Measurements from ENCODE around the gene ANKLE2. TPM values are rescaled to one million over a fixed set of nuclear protein-coding genes. Genes with fewer than 3 reads are reported as not detected.

ANKLE2 gene
- total and polyA plus RNA-seq, 10 of the 15 experiments (the other 5 are each of a cell fraction or from before 2014, with no cell fraction given) = 4.3 to 89.4 (median 53.0) TPM

DNA sequence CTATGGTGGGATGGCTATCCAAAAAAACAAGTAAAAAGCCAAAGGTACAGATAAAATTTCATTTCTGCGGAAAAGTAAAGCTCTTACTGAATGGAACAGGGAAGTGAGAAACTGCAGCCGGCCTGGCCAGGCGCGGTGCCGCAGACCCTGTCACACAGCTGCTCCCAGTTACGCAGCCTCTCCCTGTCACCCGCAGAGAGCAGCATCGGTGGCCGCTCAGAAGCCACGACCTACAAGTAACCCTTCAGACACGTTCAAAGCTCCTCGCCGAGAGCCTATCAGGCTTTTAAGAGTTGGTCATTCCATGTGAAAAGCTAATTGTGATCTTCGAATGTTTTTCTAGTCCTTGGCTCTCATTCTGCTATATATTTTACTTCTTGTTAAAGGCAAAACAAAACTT lies 11.0 kb upstream of the ANKLE2 start (continued):
- TF ChIP-seq TCF7 (IDR thresholded peaks at IDR 0.05; ENCODE audit: borderline replicate concordance) = no peak
- TF ChIP-seq, protein P1, sequence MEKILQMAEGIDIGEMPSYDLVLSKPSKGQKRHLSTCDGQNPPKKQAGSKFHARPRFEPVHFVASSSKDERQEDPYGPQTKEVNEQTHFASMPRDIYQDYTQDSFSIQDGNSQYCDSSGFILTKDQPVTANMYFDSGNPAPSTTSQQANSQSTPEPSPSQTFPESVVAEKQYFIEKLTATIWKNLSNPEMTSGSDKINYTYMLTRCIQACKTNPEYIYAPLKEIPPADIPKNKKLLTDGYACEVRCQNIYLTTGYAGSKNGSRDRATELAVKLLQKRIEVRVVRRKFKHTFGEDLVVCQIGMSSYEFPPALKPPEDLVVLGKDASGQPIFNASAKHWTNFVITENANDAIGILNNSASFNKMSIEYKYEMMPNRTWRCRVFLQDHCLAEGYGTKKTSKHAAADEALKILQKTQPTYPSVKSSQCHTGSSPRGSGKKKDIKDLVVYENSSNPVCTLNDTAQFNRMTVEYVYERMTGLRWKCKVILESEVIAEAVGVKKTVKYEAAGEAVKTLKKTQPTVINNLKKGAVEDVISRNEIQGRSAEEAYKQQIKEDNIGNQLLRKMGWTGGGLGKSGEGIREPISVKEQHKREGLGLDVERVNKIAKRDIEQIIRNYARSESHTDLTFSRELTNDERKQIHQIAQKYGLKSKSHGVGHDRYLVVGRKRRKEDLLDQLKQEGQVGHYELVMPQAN (conservative IDR thresholded peaks at IDR 0.05) = no peak
- TF ChIP-seq BHLHE40 (IDR thresholded peaks at IDR 0.05; ENCODE audit: borderline replicate concordance in 1 of 2, low read depth in 2 of 2, low read length in 1 of 2) = peak; percentile 20 to 56; a peak in 2 of 4 replicates
- TF ChIP-seq, protein P2, sequence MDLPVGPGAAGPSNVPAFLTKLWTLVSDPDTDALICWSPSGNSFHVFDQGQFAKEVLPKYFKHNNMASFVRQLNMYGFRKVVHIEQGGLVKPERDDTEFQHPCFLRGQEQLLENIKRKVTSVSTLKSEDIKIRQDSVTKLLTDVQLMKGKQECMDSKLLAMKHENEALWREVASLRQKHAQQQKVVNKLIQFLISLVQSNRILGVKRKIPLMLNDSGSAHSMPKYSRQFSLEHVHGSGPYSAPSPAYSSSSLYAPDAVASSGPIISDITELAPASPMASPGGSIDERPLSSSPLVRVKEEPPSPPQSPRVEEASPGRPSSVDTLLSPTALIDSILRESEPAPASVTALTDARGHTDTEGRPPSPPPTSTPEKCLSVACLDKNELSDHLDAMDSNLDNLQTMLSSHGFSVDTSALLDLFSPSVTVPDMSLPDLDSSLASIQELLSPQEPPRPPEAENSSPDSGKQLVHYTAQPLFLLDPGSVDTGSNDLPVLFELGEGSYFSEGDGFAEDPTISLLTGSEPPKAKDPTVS (IDR thresholded peaks at IDR 0.05; ENCODE audit: low read depth, low read length) = no peak
- no peak for TF ChIP-seq SRF (IDR thresholded peaks at IDR 0.05; ENCODE audit: low read depth in 2 of 2, low read length in 2 of 2)
- no peak for TF ChIP-seq RELA (IDR thresholded peaks at IDR 0.05; ENCODE audit: borderline replicate concordance, partially characterized antibody)
- no peak for TF ChIP-seq GABPA (IDR thresholded peaks at IDR 0.05; ENCODE audit: low read depth)
- no peak for TF ChIP-seq ZNF384 (IDR thresholded peaks at IDR 0.05; ENCODE audit: borderline replicate concordance, low read depth, low read length)
- TF ChIP-seq SREBF1 (IDR thresholded peaks at IDR 0.05; ENCODE audit: low read length) = no peak
- no peak for TF ChIP-seq SMC3 (IDR thresholded peaks at IDR 0.05; ENCODE audit: borderline replicate concordance, low read length)
- TF ChIP-seq STAT1 (conservative IDR thresholded peaks at IDR 0.05) = no peak
- no peak for TF ChIP-seq STAT3 (IDR thresholded peaks at IDR 0.05; ENCODE audit: low read depth, low read length)
- TF ChIP-seq, protein P3, sequence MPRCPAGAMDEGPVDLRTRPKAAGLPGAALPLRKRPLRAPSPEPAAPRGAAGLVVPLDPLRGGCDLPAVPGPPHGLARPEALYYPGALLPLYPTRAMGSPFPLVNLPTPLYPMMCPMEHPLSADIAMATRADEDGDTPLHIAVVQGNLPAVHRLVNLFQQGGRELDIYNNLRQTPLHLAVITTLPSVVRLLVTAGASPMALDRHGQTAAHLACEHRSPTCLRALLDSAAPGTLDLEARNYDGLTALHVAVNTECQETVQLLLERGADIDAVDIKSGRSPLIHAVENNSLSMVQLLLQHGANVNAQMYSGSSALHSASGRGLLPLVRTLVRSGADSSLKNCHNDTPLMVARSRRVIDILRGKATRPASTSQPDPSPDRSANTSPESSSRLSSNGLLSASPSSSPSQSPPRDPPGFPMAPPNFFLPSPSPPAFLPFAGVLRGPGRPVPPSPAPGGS (IDR thresholded peaks at IDR 0.05; ENCODE audit: borderline replicate concordance, insufficient read depth, low read depth, low read length, poor library complexity, severe bottlenecking) = no peak
- TF ChIP-seq GATAD2B (conservative IDR thresholded peaks at IDR 0.05; ENCODE audit: low read depth) = no peak
- TF ChIP-seq SIN3A (IDR thresholded peaks at IDR 0.05; ENCODE audit: low read depth, low read length) = no peak
- no peak for TF ChIP-seq HCFC1 (IDR thresholded peaks at IDR 0.05; ENCODE audit: low read length)
- no peak for TF ChIP-seq BMI1 (IDR thresholded peaks at IDR 0.05; ENCODE audit: borderline replicate concordance)
- peak; percentile 69; the same call in 1 of the 2 replicates for TF ChIP-seq IRF4 (IDR thresholded peaks at IDR 0.05; ENCODE audit: low read depth, low read length)
- TF ChIP-seq, protein P4, sequence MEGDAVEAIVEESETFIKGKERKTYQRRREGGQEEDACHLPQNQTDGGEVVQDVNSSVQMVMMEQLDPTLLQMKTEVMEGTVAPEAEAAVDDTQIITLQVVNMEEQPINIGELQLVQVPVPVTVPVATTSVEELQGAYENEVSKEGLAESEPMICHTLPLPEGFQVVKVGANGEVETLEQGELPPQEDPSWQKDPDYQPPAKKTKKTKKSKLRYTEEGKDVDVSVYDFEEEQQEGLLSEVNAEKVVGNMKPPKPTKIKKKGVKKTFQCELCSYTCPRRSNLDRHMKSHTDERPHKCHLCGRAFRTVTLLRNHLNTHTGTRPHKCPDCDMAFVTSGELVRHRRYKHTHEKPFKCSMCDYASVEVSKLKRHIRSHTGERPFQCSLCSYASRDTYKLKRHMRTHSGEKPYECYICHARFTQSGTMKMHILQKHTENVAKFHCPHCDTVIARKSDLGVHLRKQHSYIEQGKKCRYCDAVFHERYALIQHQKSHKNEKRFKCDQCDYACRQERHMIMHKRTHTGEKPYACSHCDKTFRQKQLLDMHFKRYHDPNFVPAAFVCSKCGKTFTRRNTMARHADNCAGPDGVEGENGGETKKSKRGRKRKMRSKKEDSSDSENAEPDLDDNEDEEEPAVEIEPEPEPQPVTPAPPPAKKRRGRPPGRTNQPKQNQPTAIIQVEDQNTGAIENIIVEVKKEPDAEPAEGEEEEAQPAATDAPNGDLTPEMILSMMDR (IDR thresholded peaks at IDR 0.05 in 2 of 3, conservative IDR thresholded peaks at IDR 0.05 in 1 of 3; ENCODE audit: control insufficient read depth in 2 of 3, extremely low read depth in 1 of 3, insufficient read depth in 1 of 3, low read depth in 3 of 3, low read length in 3 of 3) = peak in 2 of 3 experiments; percentile 6 to 17; a peak in 1 of 6 replicates
- no peak for TF ChIP-seq PBX3 (IDR thresholded peaks at IDR 0.05; ENCODE audit: insufficient replicate concordance, low read depth, low read length)
- no peak for TF ChIP-seq YBX1 (IDR thresholded peaks at IDR 0.05)
- 0 out of 2 replicates have a peak, but pooled peaks have one; percentile 20 for TF ChIP-seq PAX5 (IDR thresholded peaks at IDR 0.05; ENCODE audit: borderline replicate concordance, low read depth, low read length)
- 0 out of 2 replicates have a peak, but pooled peaks have one; percentile 21 for TF ChIP-seq JUND (IDR thresholded peaks at IDR 0.05; ENCODE audit: low read depth, low read length)
- peak; percentile 47; the same call in 1 of the 2 replicates for TF ChIP-seq CHD2 (IDR thresholded peaks at IDR 0.05; ENCODE audit: borderline replicate concordance, low read depth, low read length)
